ENCODE results near the gene BSDC1.

BSDC1 gene

DNA sequence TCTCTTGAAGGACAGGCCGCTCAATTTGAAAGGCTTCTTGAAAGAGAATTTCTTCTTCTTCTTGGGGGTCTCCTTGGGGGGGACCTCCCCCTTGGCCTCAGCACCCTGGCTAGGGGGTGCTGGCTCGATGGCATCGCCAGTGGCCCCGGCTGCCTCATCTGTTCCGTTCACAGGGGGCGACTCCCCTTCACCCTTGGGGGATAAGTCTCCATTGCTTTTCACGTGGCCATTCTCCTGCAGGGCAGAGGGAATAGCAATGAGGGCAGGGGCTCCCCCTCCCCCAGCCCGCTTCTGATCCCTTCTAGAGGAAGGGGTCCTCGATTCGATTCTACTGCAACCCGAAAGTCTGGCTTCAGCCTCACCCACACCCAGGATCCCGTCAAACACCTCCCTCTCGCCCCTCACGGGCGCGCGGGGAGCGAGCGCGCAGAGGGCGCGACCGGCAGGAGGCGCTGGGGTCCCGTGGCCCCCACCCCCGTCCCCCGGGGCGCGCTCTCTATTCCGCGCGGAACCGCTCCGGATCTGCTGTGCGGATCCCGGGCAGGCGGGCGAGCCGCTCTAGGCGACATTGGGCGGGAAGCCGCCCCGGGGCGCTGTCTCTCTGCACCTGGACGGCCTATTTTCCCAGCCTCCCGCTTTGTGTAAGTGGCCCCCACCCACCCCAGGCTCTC, 59.2 kb downstream of the BSDC1 start:
- ATAC-seq (ENCODE audit: insufficient read depth, low read depth) (peak; percentile 61), DNase-seq (peak; percentile 76)
- Histone ChIP-seq H3K4me2 (ENCODE audit: insufficient read depth, low read length) (peak overlapping the region; percentile 94), H3K4me1 (ENCODE audit: insufficient read depth, low read length) (peaks cover 39% of the 10 kb centered on the region), H2AFZ (ENCODE audit: low read depth, low read length) (peak overlapping the region; percentile 34; the same call in 1 of the 2 replicates), H3K4me3 (ENCODE audit: low read depth in 1 of 2, low read length in 2 of 2) (peak overlapping the region; percentile 75 to 88), H3K27ac (ENCODE audit: low read length) (peak overlapping the region; percentile 81), H3K36me3 (ENCODE audit: insufficient read depth, low read length) (peaks cover 51% of the 10 kb centered on the region), H3K79me2 (ENCODE audit: insufficient read depth, low read length) (peaks cover 46% of the 10 kb centered on the region), H3K27me3 (ENCODE audit: insufficient read depth, low read length, poor library complexity) (no peaks in the 10 kb centered on the region), H4K20me1 (ENCODE audit: insufficient read depth, low read length) (peaks cover 57% of the 10 kb centered on the region), H3K9me3 (ENCODE audit: insufficient read depth, low read length, severe bottlenecking) (no peaks in the 10 kb centered on the region), H3K9ac (ENCODE audit: low read depth, low read length) (peak overlapping the region; percentile 83)
- TF ChIP-seq EZH2 (IDR thresholded peaks at IDR 0.05; ENCODE audit: borderline replicate concordance, low read depth, low read length, severe bottlenecking): no peak
- TF ChIP-seq, protein P1, sequence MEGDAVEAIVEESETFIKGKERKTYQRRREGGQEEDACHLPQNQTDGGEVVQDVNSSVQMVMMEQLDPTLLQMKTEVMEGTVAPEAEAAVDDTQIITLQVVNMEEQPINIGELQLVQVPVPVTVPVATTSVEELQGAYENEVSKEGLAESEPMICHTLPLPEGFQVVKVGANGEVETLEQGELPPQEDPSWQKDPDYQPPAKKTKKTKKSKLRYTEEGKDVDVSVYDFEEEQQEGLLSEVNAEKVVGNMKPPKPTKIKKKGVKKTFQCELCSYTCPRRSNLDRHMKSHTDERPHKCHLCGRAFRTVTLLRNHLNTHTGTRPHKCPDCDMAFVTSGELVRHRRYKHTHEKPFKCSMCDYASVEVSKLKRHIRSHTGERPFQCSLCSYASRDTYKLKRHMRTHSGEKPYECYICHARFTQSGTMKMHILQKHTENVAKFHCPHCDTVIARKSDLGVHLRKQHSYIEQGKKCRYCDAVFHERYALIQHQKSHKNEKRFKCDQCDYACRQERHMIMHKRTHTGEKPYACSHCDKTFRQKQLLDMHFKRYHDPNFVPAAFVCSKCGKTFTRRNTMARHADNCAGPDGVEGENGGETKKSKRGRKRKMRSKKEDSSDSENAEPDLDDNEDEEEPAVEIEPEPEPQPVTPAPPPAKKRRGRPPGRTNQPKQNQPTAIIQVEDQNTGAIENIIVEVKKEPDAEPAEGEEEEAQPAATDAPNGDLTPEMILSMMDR (IDR thresholded peaks at IDR 0.05; ENCODE audit: borderline replicate concordance, extremely low read depth, low read length, poor library complexity, severe bottlenecking): peak; percentile 87

DNA sequence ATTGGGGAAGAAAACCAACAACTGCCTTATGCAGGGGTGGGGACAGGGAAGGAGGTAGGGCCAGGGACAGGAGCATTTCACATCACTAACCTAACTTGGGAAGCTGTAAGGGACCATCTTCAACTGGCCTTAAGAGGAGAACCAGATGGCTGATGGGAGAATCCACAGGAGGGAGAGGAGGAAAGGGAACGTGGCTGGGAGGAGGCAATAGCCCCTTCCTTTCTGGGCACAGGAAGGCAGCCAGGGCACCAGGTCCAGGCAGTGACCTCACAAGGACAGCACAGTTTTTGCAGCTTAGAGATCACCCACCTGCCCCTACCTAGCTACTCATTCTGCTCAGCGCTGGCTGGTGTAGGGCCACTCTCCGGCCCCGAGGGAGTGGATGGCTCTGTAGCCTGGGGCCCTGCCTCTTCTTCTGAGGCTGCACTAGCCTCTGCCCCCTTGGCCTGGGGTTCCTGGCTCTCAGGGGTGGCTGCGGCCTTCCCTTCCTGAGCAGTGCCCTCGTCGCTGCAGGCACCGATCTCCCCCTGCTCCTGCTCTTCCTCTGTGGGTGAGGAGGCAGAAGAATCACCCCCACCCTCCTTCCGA, 59.9 kb downstream of the BSDC1 start:
- Histone ChIP-seq H4K20me1 (ENCODE audit: insufficient read depth, low read length) (peaks cover 64% of the 10 kb centered on the region), H3K27ac (ENCODE audit: low read length) (peak overlapping the region; percentile 81), H3K36me3 (ENCODE audit: insufficient read depth, low read length) (peaks cover 57% of the 10 kb centered on the region)

DNA sequence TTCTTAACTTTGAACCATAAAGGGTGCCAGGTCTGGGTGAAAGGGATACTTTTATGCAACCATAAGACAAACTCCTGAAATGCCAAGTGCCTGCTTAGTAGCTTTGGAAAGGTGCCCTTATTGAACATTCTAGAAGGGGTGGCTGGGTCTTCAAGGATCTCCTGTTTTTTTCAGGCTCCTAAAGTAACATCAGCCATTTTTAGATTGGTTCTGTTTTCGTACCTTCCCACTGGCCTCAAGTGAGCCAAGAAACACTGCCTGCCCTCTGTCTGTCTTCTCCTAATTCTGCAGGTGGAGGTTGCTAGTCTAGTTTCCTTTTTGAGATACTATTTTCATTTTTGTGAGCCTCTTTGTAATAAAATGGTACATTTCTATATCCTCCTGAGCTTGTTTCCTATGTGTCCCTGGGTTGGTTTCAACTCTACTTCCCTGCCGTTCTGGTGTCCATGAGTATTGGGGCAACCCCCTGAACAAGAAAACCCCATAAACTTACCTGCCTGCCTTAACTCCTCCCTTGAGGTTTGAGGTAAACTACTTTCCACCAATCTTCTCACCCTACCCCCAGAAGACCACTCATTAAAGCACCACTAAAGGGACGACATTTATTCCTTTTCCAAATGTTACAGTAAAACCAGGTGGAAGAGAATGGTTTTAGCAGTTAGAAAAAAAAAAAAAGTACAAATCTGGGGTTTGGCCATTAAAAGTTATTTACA, 60.8 kb downstream of the BSDC1 start:
- Histone ChIP-seq H3K4me3 (ENCODE audit: low read depth in 1 of 2, low read length in 2 of 2) (peak overlapping the region in 1 of 2 experiments; percentile 88; a peak in 1 of 4 replicates), H3K36me3 (ENCODE audit: insufficient read depth, low read length) (peaks cover 67% of the 10 kb centered on the region), H3K4me1 (ENCODE audit: insufficient read depth, low read length) (peaks cover 39% of the 10 kb centered on the region), H3K27ac (ENCODE audit: low read length) (peak overlapping the region; percentile 31), H3K9ac (ENCODE audit: low read depth, low read length) (peak overlapping the region; percentile 83), H3K9me3 (ENCODE audit: insufficient read depth, low read length, severe bottlenecking) (no peaks in the 10 kb centered on the region), H3K4me2 (ENCODE audit: insufficient read depth, low read length) (peak overlapping the region; percentile 94), H3K79me2 (ENCODE audit: insufficient read depth, low read length) (peaks cover 46% of the 10 kb centered on the region), H4K20me1 (ENCODE audit: insufficient read depth, low read length) (peaks cover 67% of the 10 kb centered on the region), H3K27me3 (ENCODE audit: insufficient read depth, low read length, poor library complexity) (no peaks in the 10 kb centered on the region), H2AFZ (ENCODE audit: low read depth, low read length) (no peak overlapping the region)
- DNase-seq (no peak), ATAC-seq (ENCODE audit: insufficient read depth, low read depth) (no peak)
- TF ChIP-seq, protein P1 (IDR thresholded peaks at IDR 0.05; ENCODE audit: borderline replicate concordance, extremely low read depth, low read length, poor library complexity, severe bottlenecking): no peak

More for the DNA sequence above, 59.9 kb downstream of the BSDC1 start:
- Histone ChIP-seq H3K27me3 (ENCODE audit: insufficient read depth, low read length, poor library complexity) (no peaks in the 10 kb centered on the region), H3K9ac (ENCODE audit: low read depth, low read length) (peak overlapping the region; percentile 83), H3K79me2 (ENCODE audit: insufficient read depth, low read length) (peaks cover 46% of the 10 kb centered on the region), H3K9me3 (ENCODE audit: insufficient read depth, low read length, severe bottlenecking) (no peaks in the 10 kb centered on the region), H3K4me1 (ENCODE audit: insufficient read depth, low read length) (peaks cover 39% of the 10 kb centered on the region), H3K4me3 (ENCODE audit: low read depth in 1 of 2, low read length in 2 of 2) (peak overlapping the region; percentile 75 to 88), H3K4me2 (ENCODE audit: insufficient read depth, low read length) (peak overlapping the region; percentile 94), H2AFZ (ENCODE audit: low read depth, low read length) (no peak overlapping the region)
- peak; percentile 6; the same call in 1 of the 3 replicates for ATAC-seq (ENCODE audit: insufficient read depth, low read depth)
- TF ChIP-seq, protein P1 (IDR thresholded peaks at IDR 0.05; ENCODE audit: borderline replicate concordance, extremely low read depth, low read length, poor library complexity, severe bottlenecking): no peak
- no peak for TF ChIP-seq EZH2 (IDR thresholded peaks at IDR 0.05; ENCODE audit: borderline replicate concordance, low read depth, low read length, severe bottlenecking)
- peak; percentile 44 for DNase-seq

Measured in DND-41 (cell line).